Measurements from ENCODE around the gene TSPAN13. TPM values are rescaled to one million over a fixed set of nuclear protein-coding genes. Genes with fewer than 3 reads are reported as not detected.

The TSPAN13 gene
- total and polyA plus RNA-seq, 2 of the 8 experiments (the other 6 are each of a cell fraction or from before 2014, with no cell fraction given) = 15.3 to 28.1 TPM

- Histone ChIP-seq H3K56ac (replicated peaks; ENCODE audit: insufficient read length, low read depth, low read length) (no peak overlapping the region), H2AFZ (ENCODE audit: low read length) (no peak overlapping the region), H3K79me1 (ENCODE audit: low read depth, low read length) (no peaks in the 10 kb centered on the region), H3K4me2 (ENCODE audit: insufficient read depth in 1 of 2, low read depth in 2 of 2, low read length in 2 of 2) (no peak overlapping the region), H2BK20ac (ENCODE audit: low read length) (no peak overlapping the region), H3K23me2 (ENCODE audit: low read depth, low read length) (no peaks in the 10 kb centered on the region), H3K4ac (replicated peaks; ENCODE audit: insufficient read length, low read depth, low read length) (no peak overlapping the region), H4K20me1 (replicated peaks in 1 of 2; ENCODE audit: control insufficient read depth in 1 of 2, insufficient read depth in 2 of 2, low read length in 2 of 2) (no peaks in the 10 kb centered on the region), H3K27me3 (replicated peaks in 1 of 4; ENCODE audit: control insufficient read depth in 3 of 4, extremely low read depth in 1 of 4, insufficient read depth in 3 of 4, low read length in 3 of 4) (no peaks in the 10 kb centered on the region), H3K9me3 (ENCODE audit: insufficient read depth in 2 of 2, low read depth in 1 of 2, low read length in 1 of 2) (no peaks in the 10 kb centered on the region), H3K14ac (ENCODE audit: insufficient read length) (no peak overlapping the region), H3K4me3 (ENCODE audit: extremely low read depth in 1 of 4, insufficient read depth in 2 of 4, low read depth in 3 of 4, low read length in 4 of 4) (no peak overlapping the region), H4K91ac (replicated peaks; ENCODE audit: insufficient read length, low read length) (no peak overlapping the region), H2BK5ac (ENCODE audit: low read depth, low read length) (no peak overlapping the region), H2BK120ac (replicated peaks; ENCODE audit: low read depth, low read length) (no peak overlapping the region), H3K4me1 (replicated peaks in 1 of 4; ENCODE audit: control insufficient read depth in 3 of 4, insufficient read depth in 4 of 4, low read length in 3 of 4) (no peaks in the 10 kb centered on the region), H2BK15ac (ENCODE audit: low read length) (no peak overlapping the region), H3K79me2 (ENCODE audit: control insufficient read depth in 1 of 2, insufficient read depth in 2 of 2, low read length in 2 of 2) (no peaks in the 10 kb centered on the region), H3K9ac (replicated peaks in 1 of 4; ENCODE audit: extremely low read depth in 1 of 4, low read depth in 3 of 4, low read length in 3 of 4) (no peak overlapping the region), H4K5ac (ENCODE audit: insufficient read length, low read depth, low read length) (no peak overlapping the region), H2BK12ac (ENCODE audit: low read depth, low read length) (no peak overlapping the region), H3K27ac (ENCODE audit: low read depth, low read length) (no peak overlapping the region), H4K8ac (ENCODE audit: extremely low read depth, insufficient read depth, low read length) (no peak overlapping the region), H3K18ac (ENCODE audit: extremely low read depth, low read length) (no peak overlapping the region), H3K23ac (ENCODE audit: insufficient read length) (no peak overlapping the region), H3K36me3 (ENCODE audit: control insufficient read depth in 2 of 4, insufficient read depth in 4 of 4, low read length in 3 of 4) (no peaks in the 10 kb centered on the region), H2AK5ac (ENCODE audit: low read depth, low read length) (no peak overlapping the region)
- ChIA-PET CTCF (ENCODE audit: partially characterized antibody) (interaction anchor here (1.1 kb wide), 1 partner anchor 729 kb away, joined by 3 read pairs; no protein-coding TSS in a partner anchor), POLR2A (ENCODE audit: partially characterized antibody) (no interaction called here)
- DNase-seq (ENCODE audit: low read depth in 1 of 2, low spot score in 2 of 2) (no peak), FAIRE-seq (no peak)
- WGBS, 2 experiments (ENCODE audit: extremely low coverage in 1 of 2, insufficient coverage in 1 of 2, insufficient read length in 1 of 2, insufficient replicate concordance in 2 of 2, low coverage in 1 of 2, low lambda C conversion rate in 2 of 2, missing lambda C conversion rate in 1 of 2) = 77% methylated on average over 3 of the region's 3 CpGs; no CpG with 5 or more reads in 1 of the 2 experiments
- TF ChIP-seq KDM1A (IDR thresholded peaks at IDR 0.05; ENCODE audit: borderline replicate concordance, low read length) (no peak), MAFK (IDR thresholded peaks at IDR 0.05; ENCODE audit: low read depth, low read length) (no peak), EP300 (IDR thresholded peaks at IDR 0.05; ENCODE audit: borderline replicate concordance in 1 of 2, low read depth in 2 of 2, low read length in 2 of 2) (no peak), CBX5 (IDR thresholded peaks at IDR 0.05; ENCODE audit: low read depth, low read length) (no peak), HDAC2 (IDR thresholded peaks at IDR 0.05; ENCODE audit: borderline replicate concordance in 1 of 2, low read depth in 2 of 2, low read length in 2 of 2) (no peak), GABPA (IDR thresholded peaks at IDR 0.05; ENCODE audit: borderline replicate concordance, insufficient read depth, low read length) (no peak), SIN3A (conservative IDR thresholded peaks at IDR 0.05 in 1 of 2, IDR thresholded peaks at IDR 0.05 in 1 of 2; ENCODE audit: low read depth in 1 of 2, low read length in 2 of 2) (no peak), CHD2 (IDR thresholded peaks at IDR 0.05; ENCODE audit: low read length) (no peak), SP4 (IDR thresholded peaks at IDR 0.05; ENCODE audit: low read length) (no peak), MAX (IDR thresholded peaks at IDR 0.05) (no peak), CBX8 (IDR thresholded peaks at IDR 0.05; ENCODE audit: borderline replicate concordance, low read depth, low read length) (no peak), JUN (IDR thresholded peaks at IDR 0.05; ENCODE audit: low read depth, low read length) (no peak)
- TF ChIP-seq, protein P1, sequence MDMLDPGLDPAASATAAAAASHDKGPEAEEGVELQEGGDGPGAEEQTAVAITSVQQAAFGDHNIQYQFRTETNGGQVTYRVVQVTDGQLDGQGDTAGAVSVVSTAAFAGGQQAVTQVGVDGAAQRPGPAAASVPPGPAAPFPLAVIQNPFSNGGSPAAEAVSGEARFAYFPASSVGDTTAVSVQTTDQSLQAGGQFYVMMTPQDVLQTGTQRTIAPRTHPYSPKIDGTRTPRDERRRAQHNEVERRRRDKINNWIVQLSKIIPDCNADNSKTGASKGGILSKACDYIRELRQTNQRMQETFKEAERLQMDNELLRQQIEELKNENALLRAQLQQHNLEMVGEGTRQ (IDR thresholded peaks at IDR 0.05; ENCODE audit: low read length) = no peak
These were observed 68.5 kb downstream of the TSPAN13 start for GRCh38 chr7:16822029-16822428.
